HUDEP-2 (cell line): ENCODE measurements around the gene WWTR1.

ENCODE experiments used
- DNase-seq, 76 experiments: peaks; one replicate each; lab custom pipeline; 2025; ENCODE audit not compliant: unreplicated experiment in 76 of 76; lab: John Stamatoyannopoulos, UW

Gene WWTR1

GRCh38 chr3:149475451-149476060, 182.3 kb downstream of the WWTR1 start:
- DNase-seq, result no peak

- no peak for DNase-seq
Observed at GRCh38 chr3:149474250-149474817, 183.5 kb downstream of the WWTR1 start, which contains the start of gene TM4SF4. TSS of gene TM4SF4 (plus strand) at chr3:149474697. CDS start at chr3:149474878, 181 bp downstream.

- DNase-seq, result no peak
Observed at GRCh38 chr3:149473357-149474249, 184.2 kb downstream of the WWTR1 start.

GRCh38 chr3:149472030-149472797, 185.6 kb downstream of the WWTR1 start:
- DNase-seq, result no peak

GRCh38 chr3:149470381-149470780, 187.4 kb downstream of the WWTR1 start:
- no peak for DNase-seq

GRCh38 chr3:149468504-149469212, 189.2 kb downstream of the WWTR1 start:
- no peak for DNase-seq
